ENCODE measurements around the gene DEFB131B. TPM values are rescaled to one million over a fixed set of nuclear protein-coding genes. Genes with fewer than 3 reads are reported as not detected.
A peak's percentile ranks its signal among the peaks of the same experiment; 100 is the strongest.
"Not testable (repeated sequence)": the region's sequence is repeated elsewhere in the genome, so short reads cannot be mapped to it uniquely, and the experiment has no call there.

Gene DEFB131B
- not detected in 2 replicates for total RNA-seq

- H3K27me3 ChIP-seq (ENCODE audit: control insufficient read depth, insufficient read depth, low read length); DNase-seq (ENCODE audit: low read depth); H3K36me3 ChIP-seq (ENCODE audit: control insufficient read depth, insufficient read depth, low read length); FAIRE-seq; H3K4me3 ChIP-seq (ENCODE audit: low read depth, low read length): not testable (repeated sequence)
These were observed at the start of gene DEFB131B for GRCh38 chr11:71878059-71878458. Gene DEFB131B (plus strand): TSS chr11:71878453. CDS start chr11:71878453, 0 bp downstream.

DNA sequence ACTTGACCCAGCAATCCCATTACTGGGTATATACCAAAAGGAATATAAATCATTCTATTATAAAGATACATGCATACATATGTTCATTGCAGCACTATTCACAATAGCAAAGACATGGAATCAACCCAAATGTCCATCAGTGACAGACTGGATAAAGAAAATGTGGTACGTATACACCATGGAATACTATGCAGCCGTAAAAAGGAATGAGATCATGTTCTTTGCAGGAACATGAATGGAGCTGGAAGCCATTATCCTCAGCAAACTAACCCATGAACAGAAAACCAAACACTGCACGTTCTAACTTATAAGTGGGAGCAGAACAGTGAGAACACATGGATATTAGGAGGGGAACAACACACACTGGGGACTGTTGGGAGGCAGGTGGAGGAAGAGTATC lies 49.0 kb upstream of the DEFB131B start:
- H3K4me3 ChIP-seq (ENCODE audit: low read depth, low read length); H3K36me3 ChIP-seq (ENCODE audit: control insufficient read depth, insufficient read depth, low read length); FAIRE-seq; DNase-seq (ENCODE audit: low read depth); H3K27me3 ChIP-seq (ENCODE audit: control insufficient read depth, insufficient read depth, low read length): not testable (repeated sequence)

DNA sequence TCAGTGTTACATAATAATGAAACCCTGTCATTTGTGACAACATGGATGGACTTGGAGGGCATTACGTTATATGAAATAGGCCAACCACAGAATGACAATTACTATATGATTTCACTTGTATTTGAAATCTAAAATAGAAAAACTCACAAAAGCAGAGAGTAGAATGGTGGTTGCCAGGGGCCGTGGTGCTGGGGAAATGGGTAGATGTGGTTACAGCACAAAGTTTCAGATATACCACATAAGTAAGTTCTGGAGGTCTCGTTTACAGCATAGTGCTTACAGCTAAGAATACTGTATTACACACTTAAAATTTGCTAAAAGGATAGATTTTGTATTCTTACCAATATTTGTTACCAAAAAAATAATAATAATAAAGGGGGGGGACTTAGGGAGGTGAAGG lies 48.6 kb upstream of the DEFB131B start:
- not testable (repeated sequence) for H3K36me3 ChIP-seq (ENCODE audit: control insufficient read depth, insufficient read depth, low read length); FAIRE-seq; H3K4me3 ChIP-seq (ENCODE audit: low read depth, low read length); H3K27me3 ChIP-seq (ENCODE audit: control insufficient read depth, insufficient read depth, low read length); DNase-seq (ENCODE audit: low read depth)

DNA sequence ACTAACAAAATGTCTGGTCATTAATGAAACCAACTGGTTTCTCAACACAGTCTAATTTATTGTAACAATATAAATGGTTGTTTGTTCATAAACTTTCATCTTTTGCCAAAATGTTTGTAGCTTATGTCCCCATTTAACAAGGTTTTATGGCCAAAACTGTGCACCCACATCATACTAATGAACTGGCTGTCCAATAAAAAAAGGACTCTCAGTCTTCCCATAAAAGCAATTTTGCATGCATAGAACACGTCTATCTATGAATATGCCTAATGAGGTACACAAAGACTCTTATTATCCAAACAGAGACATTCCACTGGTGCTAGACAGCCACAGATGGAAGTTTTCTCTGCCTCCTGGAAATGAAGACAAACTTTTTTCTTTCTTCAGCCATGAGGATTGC lies 45.4 kb upstream of the DEFB131B start, which contains the start of gene DEFB108B:
DEFB108B (plus strand) TSS at position 390 of the 400 bp plus-strand sequence; CDS start at position 390, 0 bp downstream.
- FAIRE-seq; H3K36me3 ChIP-seq (ENCODE audit: control insufficient read depth, insufficient read depth, low read length); H3K27me3 ChIP-seq (ENCODE audit: control insufficient read depth, insufficient read depth, low read length); DNase-seq (ENCODE audit: low read depth); H3K4me3 ChIP-seq (ENCODE audit: low read depth, low read length): not testable (repeated sequence)

DNA sequence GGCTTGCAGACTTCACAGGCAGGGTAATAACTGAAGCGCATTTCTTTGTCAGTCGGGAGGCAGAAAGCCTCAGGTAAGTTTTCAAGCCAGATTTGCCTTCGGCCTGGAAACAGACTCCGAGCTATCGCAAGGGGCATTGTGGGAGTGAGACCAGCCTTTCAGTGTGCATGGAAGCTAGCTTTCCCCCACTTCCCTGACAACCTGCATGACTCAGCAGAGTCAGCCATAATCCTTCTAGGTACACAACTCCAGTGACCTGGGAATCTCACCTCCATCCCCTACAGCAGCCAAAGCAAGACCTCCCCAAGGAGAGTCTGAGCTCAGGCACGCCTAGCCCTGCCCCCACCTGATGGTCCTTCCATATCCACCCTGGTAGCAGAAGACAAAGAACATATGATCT lies 35.5 kb upstream of the DEFB131B start:
- H3K36me3 ChIP-seq (ENCODE audit: control insufficient read depth, insufficient read depth, low read length); H3K4me3 ChIP-seq (ENCODE audit: low read depth, low read length); H3K27me3 ChIP-seq (ENCODE audit: control insufficient read depth, insufficient read depth, low read length); FAIRE-seq: not testable (repeated sequence)
- DNase-seq (ENCODE audit: low read depth) = peak; percentile 2

GRCh38 chr11:71843355-71843754 lies 34.9 kb upstream of the DEFB131B start:
- not testable (repeated sequence) for H3K4me3 ChIP-seq (ENCODE audit: low read depth, low read length); H3K27me3 ChIP-seq (ENCODE audit: control insufficient read depth, insufficient read depth, low read length); H3K36me3 ChIP-seq (ENCODE audit: control insufficient read depth, insufficient read depth, low read length); FAIRE-seq; DNase-seq (ENCODE audit: low read depth)

- Histone ChIP-seq H3K4me3 (ENCODE audit: low read depth, low read length) (no peak overlapping the region), H3K36me3 (ENCODE audit: control insufficient read depth, insufficient read depth, low read length) (no peaks in the 10 kb centered on the region), H3K27me3 (ENCODE audit: control insufficient read depth, insufficient read depth, low read length) (no peaks in the 10 kb centered on the region)
- DNase-seq (ENCODE audit: low read depth) (no peak), FAIRE-seq (no peak)
- no peak for TF ChIP-seq CTCF (IDR thresholded peaks at IDR 0.05; ENCODE audit: insufficient read depth, low read length, severe bottlenecking)
These were observed 34.4 kb upstream of the DEFB131B start for GRCh38 chr11:71843858-71844257.

- not testable (repeated sequence) for H3K36me3 ChIP-seq (ENCODE audit: control insufficient read depth, insufficient read depth, low read length); DNase-seq (ENCODE audit: low read depth); H3K4me3 ChIP-seq (ENCODE audit: low read depth, low read length); FAIRE-seq; H3K27me3 ChIP-seq (ENCODE audit: control insufficient read depth, insufficient read depth, low read length)
These were observed 24.4 kb upstream of the DEFB131B start for GRCh38 chr11:71853895-71854294.

GRCh38 chr11:71855880-71856279 lies 22.4 kb upstream of the DEFB131B start:
- not testable (repeated sequence) for H3K4me3 ChIP-seq (ENCODE audit: low read depth, low read length); DNase-seq (ENCODE audit: low read depth); FAIRE-seq; H3K36me3 ChIP-seq (ENCODE audit: control insufficient read depth, insufficient read depth, low read length); H3K27me3 ChIP-seq (ENCODE audit: control insufficient read depth, insufficient read depth, low read length)

DNA sequence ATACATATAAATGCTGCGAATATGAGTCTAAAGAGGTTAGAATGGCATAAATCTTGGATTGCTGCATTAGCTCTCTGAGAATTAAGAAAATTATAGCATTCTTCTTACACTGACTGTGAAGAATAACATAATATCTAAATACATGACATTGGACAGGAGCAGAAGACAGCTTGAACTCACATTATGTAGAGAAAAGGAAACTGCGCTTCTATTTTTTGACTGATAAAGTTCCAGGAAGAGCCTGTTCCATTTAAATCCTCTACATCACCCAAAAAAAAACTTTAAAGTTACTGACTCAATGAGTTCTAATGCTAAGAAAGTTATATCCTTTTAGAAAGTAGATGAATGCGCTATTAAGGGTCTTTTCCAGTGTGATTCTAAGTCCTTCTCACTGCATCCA lies 17.4 kb upstream of the DEFB131B start:
- not testable (repeated sequence) for H3K36me3 ChIP-seq (ENCODE audit: control insufficient read depth, insufficient read depth, low read length); H3K4me3 ChIP-seq (ENCODE audit: low read depth, low read length); FAIRE-seq; DNase-seq (ENCODE audit: low read depth); H3K27me3 ChIP-seq (ENCODE audit: control insufficient read depth, insufficient read depth, low read length)

All from bronchial epithelial cell (primary cell).